Measurements from ENCODE around the gene CAPZA1.

DNA sequence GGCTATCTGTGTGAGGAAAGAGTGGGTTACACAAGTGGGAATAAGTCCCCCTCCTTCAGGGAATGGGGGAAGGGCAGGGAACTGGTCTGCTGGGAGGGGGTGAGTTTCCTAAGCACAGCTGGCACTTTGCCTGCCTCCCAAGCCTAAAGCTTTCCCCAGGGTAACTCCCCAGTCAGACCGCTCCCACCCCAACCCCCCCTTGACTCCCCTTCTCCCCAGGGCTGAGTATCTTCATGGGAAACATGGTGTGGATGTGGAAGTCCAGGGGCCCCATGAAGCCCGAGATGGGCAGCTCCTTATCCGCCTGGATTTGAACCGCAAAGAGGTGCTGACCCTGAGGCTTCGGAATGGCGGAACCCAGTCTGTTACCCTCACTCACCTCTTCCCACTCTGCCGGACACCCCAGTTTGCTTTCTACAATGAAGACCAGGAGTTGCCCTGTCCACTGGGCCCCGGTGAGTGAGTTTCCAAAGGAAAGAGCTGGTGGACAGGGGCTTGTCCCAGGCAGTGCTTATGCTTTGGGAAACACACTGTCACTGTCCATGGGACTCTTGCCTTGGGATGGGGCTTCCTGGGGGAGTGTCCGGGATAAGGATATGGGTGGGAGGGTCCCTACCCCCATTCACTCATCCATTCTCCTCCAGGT, 69.7 kb downstream of the CAPZA1 start:
- TF ChIP-seq CTCF (IDR thresholded peaks at IDR 0.05; ENCODE audit: poor library complexity) (no peak), EZH2 (IDR thresholded peaks at IDR 0.05; ENCODE audit: borderline replicate concordance) (no peak)

Data from hepatocyte (in vitro differentiated cells).